CD4-positive, alpha-beta T cell treated with Interleukin-12 subunit alpha and Interleukin-12 subunit beta, for 1 hour (primary cell): ENCODE measurements around the gene FOXJ3.

Experiments
- DNase-seq: peaks from one replicate; pipeline ENCODE4 v3.0.0-alpha.2; 2020

FOXJ3 gene

DNA sequence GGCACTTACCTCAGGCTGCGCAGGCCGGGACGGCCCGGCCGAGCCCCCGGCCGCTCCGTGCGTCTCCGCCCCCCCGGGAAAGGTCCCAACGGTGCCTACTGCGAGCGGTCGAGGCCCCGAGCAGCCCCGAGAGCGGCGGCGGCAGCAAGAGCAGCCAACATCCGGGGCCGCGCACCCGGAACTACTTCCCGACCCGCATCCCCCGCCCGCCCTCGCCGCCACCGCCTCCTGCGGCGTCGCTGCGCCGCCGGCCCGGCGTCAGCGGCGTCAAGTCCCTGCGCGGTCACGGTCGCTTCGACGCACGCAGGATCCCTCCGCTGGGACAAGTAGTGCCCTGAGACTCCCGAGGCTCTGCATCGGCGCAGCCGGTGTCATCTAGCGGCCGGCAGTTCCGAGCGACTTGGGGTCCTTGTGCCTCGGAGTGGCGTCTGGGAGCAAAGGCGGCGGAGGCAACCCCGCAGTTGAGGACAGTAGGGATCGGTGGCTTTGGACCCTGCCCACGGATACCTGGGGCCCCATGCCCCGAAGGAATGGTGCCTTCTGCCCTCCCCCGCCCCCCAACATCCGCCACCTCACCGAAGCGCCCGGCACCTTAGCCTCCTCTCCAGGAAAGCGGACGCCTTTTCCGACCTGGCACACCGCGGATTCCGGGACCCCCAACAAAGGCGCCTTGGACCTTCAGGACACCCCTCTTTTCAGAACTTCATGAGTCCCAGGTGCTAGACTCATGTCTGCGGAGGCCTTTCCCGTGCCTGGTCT, at the start of gene FOXJ3:
TSS of gene FOXJ3 (minus strand) at position 186 of the 759 bp plus-strand sequence. CDS start 24,142 bp downstream, outside the sequence.
- DNase-seq, result peak; percentile 93

DNA sequence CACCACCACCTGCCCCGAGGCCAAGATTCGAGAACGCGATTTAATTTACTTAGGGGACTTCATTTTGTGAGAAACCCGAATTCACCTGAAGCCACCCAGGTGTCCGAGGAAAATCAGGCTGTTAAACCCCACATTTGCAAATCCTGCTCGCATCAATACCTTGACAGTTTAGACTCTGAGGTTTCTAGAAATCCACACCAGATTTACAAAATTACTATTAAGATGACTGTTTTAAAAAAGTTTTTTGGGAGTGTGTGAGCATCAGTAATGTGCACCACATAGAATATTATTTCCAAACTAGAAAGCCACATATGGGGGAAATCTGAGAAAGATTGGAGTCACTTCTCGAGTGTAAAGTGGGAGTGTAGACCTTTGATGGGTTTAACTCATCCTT, 46.2 kb upstream of the FOXJ3 start:
- DNase-seq, result no peak

DNA sequence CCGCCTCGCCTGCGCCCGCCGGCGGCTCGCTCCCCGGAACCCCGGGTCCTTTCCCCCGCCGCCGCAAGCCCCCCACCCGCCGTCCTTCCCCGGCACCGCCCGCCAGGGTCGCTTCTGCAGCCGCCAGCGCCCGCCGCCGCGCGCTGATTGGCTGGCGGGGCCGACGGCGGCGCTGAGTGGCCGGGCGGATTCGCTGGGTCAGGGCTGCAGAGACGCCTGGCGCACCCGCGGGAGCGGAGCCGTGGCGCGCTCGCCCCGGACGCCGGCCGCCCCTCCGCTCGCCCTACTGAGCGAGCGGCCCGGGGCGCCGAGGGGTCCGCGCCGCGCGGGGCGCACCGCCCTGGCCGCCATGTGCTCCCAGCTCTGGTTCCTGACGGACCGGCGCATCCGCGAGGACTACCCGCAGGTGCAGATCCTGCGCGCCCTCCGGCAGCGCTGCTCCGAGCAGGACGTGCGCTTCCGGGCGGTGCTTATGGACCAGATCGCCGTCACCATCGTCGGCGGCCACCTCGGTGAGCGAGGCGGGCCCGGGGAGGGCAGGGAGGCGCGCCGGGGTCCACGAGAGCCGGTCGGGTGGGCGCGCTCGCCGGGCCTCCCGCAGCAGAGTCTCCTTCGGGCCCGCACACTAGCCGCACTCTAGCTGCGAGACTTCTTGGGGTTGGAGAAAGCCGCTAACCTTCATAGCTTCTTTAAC, 45.7 kb upstream of the FOXJ3 start, which contains the start of gene RIMKLA:
TSS of gene RIMKLA (plus strand) at position 207 of the 694 bp plus-strand sequence. CDS start at position 350, 143 bp downstream.
- peak; percentile 35 for DNase-seq

DNA sequence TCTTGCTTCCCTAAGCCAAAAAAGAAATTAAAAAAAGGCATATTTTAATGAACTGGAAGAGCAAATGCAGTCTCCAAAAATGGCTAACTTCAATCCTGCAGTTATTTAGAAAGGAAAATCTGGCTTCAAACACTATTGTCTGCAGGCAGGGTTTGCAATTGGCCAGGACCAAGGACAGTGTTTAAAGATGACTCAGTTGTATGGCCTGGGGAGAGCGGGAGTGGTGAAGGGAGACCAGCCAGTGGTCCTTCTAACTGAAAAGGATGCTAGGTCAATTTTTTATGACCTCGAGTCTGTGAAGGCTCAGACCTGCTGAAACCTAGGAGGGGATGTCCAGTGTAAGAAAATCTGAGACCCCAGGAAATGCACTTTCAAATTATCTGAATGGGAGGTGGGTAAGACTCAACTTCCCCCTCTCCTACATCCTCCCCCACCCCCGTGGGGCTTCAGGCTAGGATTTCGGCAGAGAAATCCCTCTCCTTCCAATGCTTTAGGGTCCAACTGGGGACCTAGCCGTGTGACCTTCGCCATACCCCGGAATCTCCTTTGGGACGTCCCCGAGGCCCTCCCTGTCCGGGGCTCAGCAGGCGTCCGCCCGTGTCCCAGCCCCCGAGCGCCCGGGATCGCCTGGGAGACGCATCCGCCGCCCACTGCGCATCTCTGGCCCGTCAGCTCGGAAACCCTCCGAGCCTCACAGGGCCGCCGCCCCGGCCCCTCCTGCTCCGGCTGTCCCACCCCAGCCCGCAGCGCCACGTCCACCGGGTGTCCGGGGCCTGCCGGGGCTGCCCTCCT, 45.0 kb upstream of the FOXJ3 start:
- no peak for DNase-seq

DNA sequence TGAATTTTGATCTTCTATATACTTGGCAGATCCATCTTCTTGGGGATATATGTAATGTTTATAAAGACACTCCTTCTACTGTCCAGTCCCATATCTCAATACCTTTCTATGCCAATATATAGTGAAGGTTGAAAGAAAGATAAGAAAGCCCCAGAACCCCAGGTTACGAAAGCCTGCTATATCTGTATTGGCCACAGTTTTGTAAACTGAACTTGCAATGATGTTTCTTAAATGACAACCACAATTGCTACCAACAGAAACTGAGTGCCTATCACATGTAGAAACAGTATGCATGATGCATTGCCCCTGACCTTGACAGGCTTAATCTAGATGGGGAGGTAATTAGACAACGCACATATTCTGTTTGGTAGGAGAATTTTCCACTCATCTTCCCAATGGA, 37.8 kb upstream of the FOXJ3 start:
- DNase-seq, result no peak

DNA sequence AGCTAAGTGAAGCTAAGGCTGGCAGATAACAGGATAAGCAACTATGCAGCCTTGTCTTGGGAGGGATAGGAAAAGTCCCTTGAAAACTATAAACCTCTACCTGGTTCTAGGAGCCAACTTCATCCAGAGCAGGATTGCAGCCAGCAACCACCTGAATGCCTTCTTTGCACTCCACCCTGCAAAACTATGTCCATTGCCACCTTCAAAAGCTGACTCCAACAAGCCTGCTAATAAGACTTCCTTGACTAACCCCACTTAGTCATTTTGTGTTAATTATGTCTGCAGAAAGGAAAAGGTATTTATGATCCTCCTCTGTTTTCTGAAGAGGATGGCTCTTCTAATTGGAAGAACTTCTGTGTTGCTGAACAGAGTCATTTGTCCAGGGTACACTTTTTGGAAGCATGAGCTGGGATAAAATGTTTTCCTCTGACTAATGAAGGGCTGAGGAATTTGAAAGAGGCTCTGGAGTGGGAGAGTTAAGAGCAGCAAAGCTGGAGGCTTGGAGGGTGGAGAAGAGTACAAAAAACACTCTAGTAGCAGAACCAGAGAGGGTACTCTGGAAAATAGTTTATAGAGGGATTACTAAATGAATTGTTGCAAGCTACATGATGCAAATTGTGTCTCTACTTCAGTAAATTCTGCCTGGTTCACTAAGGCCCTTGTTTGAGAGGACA, 36.0 kb upstream of the FOXJ3 start:
- no peak for DNase-seq

DNA sequence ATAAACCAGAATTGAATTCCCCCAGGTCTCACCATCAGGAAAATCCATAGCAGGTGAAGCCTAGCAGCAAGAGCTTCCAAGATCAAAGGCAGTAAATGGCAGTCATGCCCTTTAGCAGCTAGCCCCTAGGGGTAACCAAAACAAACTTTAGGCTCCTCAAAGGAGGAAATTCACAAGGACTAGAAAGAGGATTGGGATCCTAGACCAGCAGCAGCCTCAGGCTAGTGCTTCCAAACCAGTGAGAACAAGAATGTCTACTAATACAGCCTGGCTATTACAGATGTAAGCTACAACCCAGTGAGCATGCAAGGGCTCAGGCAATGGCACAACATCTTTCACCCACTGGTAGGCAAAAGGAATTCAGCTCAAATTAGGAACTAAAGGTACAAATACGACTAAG, 34.4 kb upstream of the FOXJ3 start:
- DNase-seq, result no peak

DNA sequence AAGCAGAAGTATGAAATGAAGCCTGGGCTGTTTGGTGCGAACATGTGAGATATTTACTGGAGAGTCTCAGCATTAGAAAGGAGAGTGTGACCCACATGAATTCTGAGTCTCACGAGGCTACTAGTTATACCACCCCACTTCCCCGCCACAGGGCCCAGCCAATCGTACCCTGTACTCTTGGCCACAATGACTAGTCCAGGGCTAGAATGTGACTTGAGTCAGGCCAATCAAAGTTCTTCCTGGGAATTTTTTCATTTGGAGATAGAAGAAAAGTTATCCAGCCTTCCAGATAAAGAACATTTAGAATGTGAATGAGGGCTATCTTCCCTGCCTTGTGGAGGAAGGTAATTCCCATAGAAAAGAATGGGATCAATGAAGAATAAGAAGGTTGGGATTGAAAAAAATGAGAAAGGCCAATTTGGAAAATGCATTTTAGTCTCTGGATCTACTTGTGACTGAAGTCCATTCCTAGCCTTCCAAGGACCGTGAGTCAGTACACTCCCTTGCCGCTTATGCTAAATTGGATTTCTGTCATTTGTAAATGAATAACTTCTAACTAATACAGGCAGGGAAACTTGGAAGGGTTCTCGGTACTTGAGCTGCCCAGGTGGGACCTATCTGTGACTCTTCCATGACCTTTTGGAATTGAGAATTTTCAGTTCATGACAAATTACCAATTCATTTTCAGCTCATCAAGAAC, 33.2 kb upstream of the FOXJ3 start:
- DNase-seq, result no peak

DNA sequence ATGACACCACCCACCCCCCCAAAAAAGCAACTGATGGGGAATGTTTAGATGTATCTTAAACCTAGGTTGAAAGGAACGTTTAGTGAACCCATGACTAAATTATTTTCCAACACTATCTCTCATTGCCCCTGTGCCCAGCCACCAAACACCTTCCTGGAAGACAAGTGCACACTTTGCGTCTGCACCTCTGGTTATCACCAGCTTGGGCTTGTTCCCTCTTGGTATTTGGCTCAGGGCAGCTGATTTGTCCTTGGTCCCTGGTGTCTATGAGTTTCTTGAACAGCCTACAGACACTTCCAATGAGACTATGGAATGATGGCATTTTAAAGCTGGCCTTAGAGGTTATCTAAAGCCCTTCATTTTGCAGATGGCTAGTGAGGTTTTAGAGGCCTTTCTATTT, 30.1 kb upstream of the FOXJ3 start:
- no peak for DNase-seq

DNA sequence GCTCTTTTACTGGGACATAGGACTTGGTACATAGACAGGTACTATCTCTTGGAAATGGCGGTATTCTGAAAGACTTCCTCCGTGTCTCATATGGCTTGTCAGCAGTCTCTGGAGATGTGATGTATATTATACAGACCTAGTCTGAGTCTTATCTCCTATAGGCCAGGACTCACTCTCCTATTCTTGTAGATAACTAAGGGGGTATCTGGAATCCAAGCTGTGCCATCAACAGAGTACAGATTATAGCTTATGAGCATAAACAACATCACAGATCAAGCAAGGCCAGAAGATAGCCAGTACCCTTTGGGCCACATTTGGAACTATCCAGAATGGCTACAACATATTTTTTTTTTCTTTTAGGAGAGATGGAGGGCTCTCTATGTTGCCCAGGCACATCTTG, 29.5 kb upstream of the FOXJ3 start:
- no peak for DNase-seq

DNA sequence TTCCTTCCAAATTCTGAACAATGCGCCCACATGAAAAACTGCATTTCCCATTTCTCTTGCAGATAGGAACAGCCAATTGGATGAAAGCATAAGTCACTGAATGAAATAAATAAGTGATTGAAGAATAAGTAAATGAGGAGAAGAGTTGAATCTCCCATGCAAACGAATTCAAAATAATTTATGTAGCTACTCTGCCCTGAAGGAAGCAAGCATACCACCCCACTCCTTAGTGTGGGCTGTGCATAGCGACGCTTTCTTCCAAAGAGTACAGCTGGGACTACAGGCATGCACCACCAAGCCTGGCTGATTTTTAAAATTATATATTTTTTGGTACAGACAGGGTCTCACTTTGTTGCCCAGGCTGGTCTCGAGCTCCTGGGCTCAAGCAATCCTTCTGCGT, 29.1 kb upstream of the FOXJ3 start:
- no peak for DNase-seq

DNA sequence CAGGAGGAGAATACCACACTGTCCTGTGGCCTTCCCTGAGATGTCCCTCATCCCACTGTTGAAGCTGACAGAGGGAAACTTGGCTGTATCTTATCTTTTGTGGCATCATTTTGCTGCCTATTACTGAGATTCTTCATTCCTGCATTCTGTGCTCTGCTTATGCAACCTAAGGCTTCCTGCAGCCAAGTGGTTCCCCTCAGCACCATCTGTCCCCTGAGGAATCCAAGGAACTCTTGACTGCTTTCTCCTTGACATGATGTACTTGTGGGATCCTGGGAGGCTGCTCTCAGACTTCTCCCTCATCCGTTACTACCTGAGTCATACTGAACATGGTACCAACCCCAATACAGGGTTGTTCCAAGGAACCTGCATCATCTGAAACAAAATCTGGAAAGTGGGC, 24.4 kb upstream of the FOXJ3 start:
- DNase-seq, result no peak

DNA sequence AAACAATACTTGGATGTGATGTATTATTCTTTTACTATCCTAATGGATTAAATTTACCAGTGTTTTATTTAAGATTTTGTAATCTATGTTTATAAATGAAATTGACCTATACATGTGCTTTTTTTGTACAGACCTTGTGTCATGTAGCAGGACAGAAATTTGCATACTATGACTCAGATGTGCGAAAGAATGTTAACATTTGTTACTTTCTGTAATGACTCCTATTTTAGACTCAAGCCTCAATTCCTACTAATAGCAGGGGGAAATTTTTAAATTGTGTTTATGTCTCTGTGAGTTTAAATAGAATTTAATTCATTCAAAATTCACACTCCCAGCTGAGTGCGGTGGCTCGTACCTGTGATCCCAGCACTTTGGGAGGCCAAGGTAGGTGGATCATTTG, 23.8 kb upstream of the FOXJ3 start:
- no peak for DNase-seq

DNA sequence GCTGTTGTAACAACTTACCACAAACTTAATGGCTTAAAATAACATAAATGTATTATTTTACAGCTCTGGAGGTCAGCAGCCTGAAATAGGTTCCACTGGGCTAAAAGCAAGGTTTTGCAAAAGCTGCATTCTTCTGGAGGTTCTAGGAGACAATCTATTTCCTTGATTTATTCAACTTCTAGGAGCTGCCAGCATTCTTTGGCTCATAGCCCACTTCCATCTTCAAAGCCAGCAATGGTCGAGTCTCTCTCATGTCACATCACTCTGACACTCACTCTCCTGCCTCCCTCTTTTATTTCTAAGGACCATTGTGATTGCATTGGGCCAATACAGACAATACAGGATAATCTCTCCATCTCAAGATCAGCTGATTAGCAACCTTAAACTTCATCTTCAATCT, 15.1 kb upstream of the FOXJ3 start:
- DNase-seq, result no peak

DNA sequence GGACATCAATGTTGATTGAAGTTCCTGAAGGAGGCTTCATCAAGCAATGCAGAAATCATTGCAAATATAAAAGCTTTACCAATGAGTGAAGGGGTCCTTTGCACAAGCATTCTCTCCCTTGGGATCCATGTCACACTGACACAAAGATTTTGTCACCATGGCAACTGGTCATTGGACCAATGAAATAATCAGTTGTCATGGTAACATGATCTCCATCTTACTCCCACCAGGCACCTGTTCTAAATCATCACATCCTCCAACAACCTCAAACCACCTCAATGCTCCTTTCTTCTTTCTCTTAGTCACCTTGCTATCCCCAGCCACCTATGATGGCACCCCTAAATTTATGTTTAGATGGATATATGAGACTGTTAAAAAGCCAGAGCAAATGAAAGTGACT, 13.5 kb upstream of the FOXJ3 start:
- DNase-seq, result no peak

DNA sequence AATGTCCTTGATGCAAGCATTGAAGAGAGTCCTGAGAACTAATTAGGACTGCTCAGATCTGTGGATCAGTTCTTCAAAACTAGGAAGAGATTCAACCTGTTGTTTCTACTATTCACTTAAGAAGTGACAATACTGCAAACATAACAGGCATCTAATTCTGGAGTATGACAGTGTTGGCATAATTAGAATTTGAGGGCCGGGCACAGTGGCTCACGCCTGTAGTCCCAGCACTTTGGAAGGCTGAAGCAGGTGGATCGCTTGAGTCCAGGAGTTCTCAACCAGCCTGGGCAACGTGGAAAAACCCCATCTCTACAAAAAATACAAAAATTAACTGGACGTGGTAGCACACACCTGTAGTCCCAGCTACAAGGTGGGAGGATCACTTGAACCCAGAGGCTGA, 8.0 kb upstream of the FOXJ3 start:
- no peak for DNase-seq

DNA sequence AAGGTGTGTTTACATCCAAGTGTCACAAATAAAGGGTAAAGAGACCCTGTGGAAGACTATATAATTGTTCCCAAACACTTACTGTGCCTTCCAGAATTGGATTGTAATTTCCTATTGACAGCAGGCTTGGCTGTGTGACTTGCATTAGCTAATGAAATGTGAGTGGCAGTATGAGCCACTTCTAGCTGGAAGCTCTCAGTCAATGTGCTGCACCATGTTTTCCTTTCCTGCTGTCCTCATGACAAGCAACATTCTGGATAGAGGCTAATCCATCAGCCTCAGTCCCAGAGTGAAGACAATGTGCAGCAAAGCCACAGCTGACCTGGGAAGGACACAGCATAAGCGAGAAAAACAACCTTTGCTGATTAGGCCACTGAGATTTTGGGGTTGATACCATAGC, 5.9 kb upstream of the FOXJ3 start:
- no peak for DNase-seq

DNA sequence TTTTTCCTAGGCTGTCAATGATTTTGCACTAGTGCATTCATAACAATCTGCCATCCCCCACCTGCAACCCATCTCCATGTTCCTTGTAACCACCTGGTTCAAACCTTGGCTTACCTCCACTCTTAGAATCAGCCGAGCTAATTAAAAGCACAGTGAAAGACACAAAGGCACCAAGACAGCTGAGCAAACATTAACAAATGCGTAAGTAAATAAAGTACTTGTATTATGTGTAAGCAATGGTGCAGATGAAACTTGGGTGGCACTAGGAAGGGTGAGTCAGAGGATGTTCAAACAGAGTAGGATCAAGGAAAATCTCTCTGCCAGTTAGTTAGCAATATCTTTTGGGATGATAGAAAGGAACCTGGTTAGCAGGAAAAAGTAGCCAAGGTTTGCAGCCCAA, 5.1 kb upstream of the FOXJ3 start:
- no peak for DNase-seq

DNA sequence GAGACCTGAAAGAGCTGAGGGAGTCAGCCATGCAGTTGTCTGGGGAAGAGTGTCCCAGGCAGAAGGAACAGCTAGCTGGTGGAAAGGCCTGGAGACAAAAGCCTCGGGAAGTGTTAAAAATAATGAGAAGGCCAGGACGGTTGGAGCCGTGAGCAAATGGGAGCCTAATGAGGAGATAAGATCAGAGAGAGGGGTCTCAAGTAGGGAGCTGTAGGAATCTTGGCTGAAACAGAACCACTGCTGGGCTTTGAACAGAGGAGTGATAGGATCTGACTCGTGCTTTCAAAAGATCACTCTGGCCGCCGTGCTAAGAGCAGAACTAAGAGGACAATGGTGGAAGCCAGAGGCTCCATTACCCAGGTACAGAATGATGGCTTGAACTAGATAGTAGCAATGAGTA, 1.9 kb upstream of the FOXJ3 start:
- no peak for DNase-seq

DNA sequence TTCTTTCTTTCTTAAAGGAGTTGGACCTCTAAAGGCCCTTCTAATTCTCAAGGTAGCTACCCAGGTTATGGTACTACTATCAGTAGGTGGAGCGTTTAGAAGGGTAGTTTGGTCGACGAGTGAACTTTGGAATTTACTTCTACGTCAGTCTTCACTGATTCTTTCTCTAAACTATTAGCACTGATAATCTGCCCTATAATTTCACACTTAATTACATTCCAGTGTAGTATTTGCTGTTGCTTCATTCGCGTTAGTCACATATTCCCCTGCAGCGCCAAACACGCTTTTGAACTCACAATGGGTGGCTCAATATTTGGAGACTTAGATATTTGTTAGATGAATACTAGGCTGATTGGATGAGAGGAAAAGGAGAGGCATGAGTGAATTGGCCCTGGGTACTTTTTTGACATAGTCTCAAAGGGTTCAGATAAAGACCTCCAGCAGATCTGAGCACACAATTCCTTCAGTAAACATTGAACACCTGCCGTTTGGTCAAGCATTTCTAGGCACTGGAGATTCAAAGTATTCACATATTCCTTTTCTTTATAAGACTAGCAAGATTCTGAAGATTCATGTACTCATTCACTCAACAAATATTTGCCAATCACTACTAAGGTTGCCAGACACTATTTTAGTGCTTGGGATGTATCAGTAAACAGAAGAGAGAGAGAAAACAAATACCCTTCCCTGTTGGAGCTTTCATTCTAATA, 929 bp upstream of the FOXJ3 start:
- DNase-seq, result no peak

DNA sequence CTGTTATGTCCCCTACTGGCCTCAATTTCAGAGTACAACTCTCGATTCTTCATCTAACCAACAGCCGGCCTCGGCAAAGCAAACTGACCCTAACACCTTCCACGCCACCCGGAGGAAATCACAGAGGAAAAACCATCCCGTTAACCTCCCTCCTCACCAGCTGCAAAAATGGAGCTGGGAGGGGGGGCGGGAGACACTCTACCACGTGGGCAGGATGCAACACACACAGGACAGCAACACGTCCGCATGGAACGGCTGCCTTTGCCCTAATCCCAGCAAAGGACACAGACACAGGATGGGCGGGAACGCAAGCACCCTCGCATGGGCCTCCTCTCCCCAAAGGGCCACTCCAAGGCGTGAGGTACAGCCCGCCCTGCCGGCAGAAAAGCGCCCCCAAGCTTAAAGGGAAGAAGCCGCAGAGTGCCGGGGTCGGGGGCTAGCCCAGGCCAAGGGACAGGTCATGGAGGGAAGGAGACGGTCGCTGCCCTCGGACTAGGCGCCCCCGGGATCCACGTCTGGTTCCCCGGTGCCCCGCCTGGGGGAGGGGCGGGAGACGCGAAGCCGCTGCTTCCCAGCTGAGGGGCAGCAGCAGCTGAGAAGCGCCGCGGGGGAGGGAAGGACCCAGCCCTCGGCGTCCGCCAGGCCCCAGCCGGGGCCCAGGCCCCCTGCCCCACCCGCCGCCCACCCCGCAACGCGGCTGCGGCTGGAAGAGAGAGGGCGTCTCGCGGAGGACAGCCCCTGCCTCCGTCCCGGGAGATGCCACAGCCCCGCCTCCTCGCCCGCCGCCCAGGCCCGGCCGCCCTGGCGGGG, 590 bp downstream of the FOXJ3 start:
- DNase-seq, result peak; percentile 15
